ENCODE data around the gene TBC1D1.

The TBC1D1 gene

GRCh38 chr4:37909332-37910090 is 18.6 kb downstream of the TBC1D1 start:
- no peak for TF ChIP-seq ZNF398 (tag by site-specific recombination; IDR thresholded peaks at IDR 0.05)
- TF ChIP-seq KLF16 (tag by site-specific recombination; IDR thresholded peaks at IDR 0.05) = no peak
- no peak overlapping the region for H3K27ac ChIP-seq (ENCODE audit: extremely low read depth, low read depth, low read length)
- H3K36me3 ChIP-seq (ENCODE audit: control insufficient read depth in 2 of 2, insufficient read depth in 1 of 2, low read length in 2 of 2) = no peaks in the 10 kb centered on the region
- H3K4me1 ChIP-seq (ENCODE audit: control insufficient read depth, insufficient read depth, low read length) = peaks cover 4% of the 10 kb centered on the region
- POLR2A ChIA-PET = no interaction called here
- CTCF ChIA-PET = no interaction called here
- H3K9me3 ChIP-seq (ENCODE audit: control insufficient read depth, insufficient read depth, low read depth, low read length) = no peaks in the 10 kb centered on the region
- H3K4me3 ChIP-seq (ENCODE audit: low read depth, low read length) = no peak overlapping the region

- H3K9me3 ChIP-seq (ENCODE audit: control insufficient read depth, insufficient read depth, low read depth, low read length) = no peaks in the 10 kb centered on the region
- H3K27ac ChIP-seq (ENCODE audit: extremely low read depth, low read depth, low read length) = no peak overlapping the region
- no peak overlapping the region for H3K4me3 ChIP-seq (ENCODE audit: low read depth, low read length)
- H3K4me1 ChIP-seq (ENCODE audit: control insufficient read depth, insufficient read depth, low read length) = no peaks in the 10 kb centered on the region
- ChIA-PET CTCF (no interaction called here), POLR2A (no interaction called here)
- no peaks in the 10 kb centered on the region for H3K36me3 ChIP-seq (ENCODE audit: control insufficient read depth in 2 of 2, insufficient read depth in 1 of 2, low read length in 2 of 2)
- no peak for TF ChIP-seq ZNF555 (tag by site-specific recombination; conservative IDR thresholded peaks at IDR 0.05)
- TF ChIP-seq ZNF366 (tag by site-specific recombination; conservative IDR thresholded peaks at IDR 0.05) = no peak
- TF ChIP-seq ZNF140 (tag by site-specific recombination; IDR thresholded peaks at IDR 0.05) = no peak
- no peak for TF ChIP-seq GLIS2 (tag by site-specific recombination; IDR thresholded peaks at IDR 0.05)
- TF ChIP-seq KLF1 (tag by site-specific recombination; IDR thresholded peaks at IDR 0.05) = no peak
- TF ChIP-seq ZNF121 (tag by site-specific recombination; IDR thresholded peaks at IDR 0.05) = no peak
- no peak for TF ChIP-seq ZBTB20 (tag by site-specific recombination; IDR thresholded peaks at IDR 0.05)
- no peak for TF ChIP-seq ZFP3 (tag by site-specific recombination; IDR thresholded peaks at IDR 0.05; ENCODE audit: low read depth)
- TF ChIP-seq ZNF169 (tag by site-specific recombination; IDR thresholded peaks at IDR 0.05) = no peak
- TF ChIP-seq ZNF792 (tag by site-specific recombination; IDR thresholded peaks at IDR 0.05) = no peak
- no peak for TF ChIP-seq ZNF423 (tag by site-specific recombination; IDR thresholded peaks at IDR 0.05)
- no peak for TF ChIP-seq ZNF747 (tag by site-specific recombination; IDR thresholded peaks at IDR 0.05)
- TF ChIP-seq ZNF513 (tag by site-specific recombination; IDR thresholded peaks at IDR 0.05) = no peak
Measured at GRCh38 chr4:37910091-37910486, 19.2 kb downstream of the TBC1D1 start.

- TF ChIP-seq ZNF239 (tag by site-specific recombination; IDR thresholded peaks at IDR 0.05) = no peak
- TF ChIP-seq ZNF146 (tag by site-specific recombination; IDR thresholded peaks at IDR 0.05) = no peak
- no peak for TF ChIP-seq ZNF501 (tag by site-specific recombination; IDR thresholded peaks at IDR 0.05)
- TF ChIP-seq KLF7 (tag by site-specific recombination; IDR thresholded peaks at IDR 0.05; ENCODE audit: borderline replicate concordance) = no peak
- TF ChIP-seq SETDB1 (IDR thresholded peaks at IDR 0.05; ENCODE audit: insufficient read length, low read length) = no peak
- no peak for TF ChIP-seq ZNF394 (tag by site-specific recombination; IDR thresholded peaks at IDR 0.05; ENCODE audit: borderline replicate concordance)
- TF ChIP-seq SP7 (tag by site-specific recombination; IDR thresholded peaks at IDR 0.05) = no peak
- Histone ChIP-seq H3K36me3 (ENCODE audit: control insufficient read depth in 2 of 2, insufficient read depth in 1 of 2, low read length in 2 of 2) (no peaks in the 10 kb centered on the region), H3K4me3 (ENCODE audit: low read depth, low read length) (no peak overlapping the region), H3K27ac (ENCODE audit: extremely low read depth, low read depth, low read length) (no peak overlapping the region), H3K4me1 (ENCODE audit: control insufficient read depth, insufficient read depth, low read length) (no peaks in the 10 kb centered on the region), H3K9me3 (ENCODE audit: control insufficient read depth, insufficient read depth, low read depth, low read length) (no peaks in the 10 kb centered on the region)
- CTCF ChIA-PET = interaction anchor here (0.8 kb wide), 1 partner anchor 25 kb away, joined by 3 read pairs; no protein-coding TSS in a partner anchor
- POLR2A ChIA-PET = interaction anchor here (0.5 kb wide), 1 partner anchor 23 kb away, joined by 5 read pairs; no protein-coding TSS in a partner anchor
Measured at GRCh38 chr4:37914539-37914938, 23.7 kb downstream of the TBC1D1 start.
